GM18517 (cell line): ENCODE measurements around the gene UIMC1.
"Not testable (repeated sequence)": the region's sequence is repeated elsewhere in the genome, so short reads cannot be mapped to it uniquely, and the experiment has no call there.

Experiments used
- ATAC-seq: cut with Tn5 transposase; IDR thresholded peaks from one replicate; pipeline ENCODE4 v1.9.1; 2021; ENCODE audit warnings: mild to moderate bottlenecking, moderate library complexity; ENCODE audit not compliant: unreplicated experiment

UIMC1 gene

DNA sequence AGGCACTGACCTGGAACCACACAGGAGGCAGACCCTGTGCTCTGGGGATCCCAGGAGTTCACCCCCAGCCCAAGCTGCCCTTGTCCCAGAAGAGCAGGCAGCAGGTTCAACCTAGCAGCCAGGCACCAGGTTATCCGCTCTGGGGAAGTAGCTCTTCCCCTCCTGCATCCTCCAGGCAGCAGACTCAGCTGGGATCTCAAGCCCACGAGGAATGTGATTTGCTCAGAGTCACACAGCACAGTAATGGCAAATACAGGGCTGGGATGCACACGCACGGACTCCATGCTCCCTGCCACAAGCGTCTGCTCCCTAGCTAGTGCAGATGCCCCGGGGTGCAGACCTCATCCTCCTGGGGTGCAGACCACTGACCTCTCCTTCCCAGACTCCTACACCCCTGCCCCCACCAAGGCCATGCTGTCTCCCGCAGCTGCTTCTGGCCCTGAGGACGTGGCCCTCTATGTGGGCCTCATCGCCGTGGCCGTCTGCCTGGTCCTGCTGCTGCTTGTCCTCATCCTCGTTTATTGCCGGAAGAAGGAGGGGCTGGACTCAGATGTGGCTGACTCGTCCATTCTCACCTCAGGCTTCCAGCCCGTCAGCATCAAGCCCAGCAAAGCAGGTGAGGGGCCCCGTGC, 132.9 kb downstream of the UIMC1 start:
- no peak for ATAC-seq

DNA sequence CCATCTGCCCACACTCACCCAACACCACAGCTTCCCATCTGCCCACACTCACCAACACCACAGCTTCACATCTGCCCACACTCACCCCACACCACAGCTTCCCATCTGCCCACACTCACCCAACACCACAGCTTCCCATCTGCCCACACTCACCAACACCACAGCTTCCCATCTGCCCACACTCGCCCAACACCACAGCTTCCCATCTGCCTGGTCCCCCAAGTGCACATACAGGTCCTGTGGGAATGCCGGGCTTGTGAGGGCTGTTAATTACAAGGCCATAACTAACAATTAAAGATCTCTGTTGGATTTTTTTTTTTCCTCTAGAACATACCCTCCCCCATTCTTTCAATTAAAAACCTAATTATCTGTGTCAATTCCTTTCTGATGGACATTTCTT, 133.6 kb downstream of the UIMC1 start:
- not testable (repeated sequence) for ATAC-seq

DNA sequence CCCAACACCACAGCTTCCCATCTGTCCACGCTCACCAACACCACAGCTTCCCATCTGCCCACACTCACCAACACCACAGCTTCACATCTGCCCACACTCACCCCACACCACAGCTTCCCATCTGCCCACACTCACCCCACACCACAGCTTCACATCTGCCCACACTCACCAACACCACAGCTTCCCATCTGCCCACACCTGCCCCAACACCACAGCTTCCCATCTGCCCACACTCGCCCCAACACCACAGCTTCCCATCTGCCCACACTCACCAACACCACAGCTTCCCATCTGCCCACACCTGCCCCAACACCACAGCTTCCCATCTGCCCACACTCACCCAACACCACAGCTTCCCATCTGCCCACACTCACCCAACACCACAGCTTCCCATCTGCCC, 134.0 kb downstream of the UIMC1 start:
- ATAC-seq: not testable (repeated sequence)

DNA sequence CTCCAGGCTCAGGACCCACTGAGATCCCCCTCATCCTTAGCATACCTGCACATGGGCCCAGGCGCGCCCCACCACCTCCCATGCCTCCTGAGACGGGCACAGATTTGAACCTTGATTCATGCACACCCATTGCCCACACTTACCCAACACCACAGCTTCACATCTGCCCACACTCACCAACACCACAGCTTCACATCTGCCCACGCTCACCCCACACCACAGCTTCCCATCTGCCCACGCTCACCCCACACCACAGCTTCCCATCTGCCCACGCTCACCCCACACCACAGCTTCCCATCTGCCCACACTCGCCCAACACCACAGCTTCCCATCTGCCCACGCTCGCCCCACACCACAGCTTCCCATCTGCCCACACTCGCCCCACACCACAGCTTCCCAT, 135.9 kb downstream of the UIMC1 start:
- not testable (repeated sequence) for ATAC-seq

DNA sequence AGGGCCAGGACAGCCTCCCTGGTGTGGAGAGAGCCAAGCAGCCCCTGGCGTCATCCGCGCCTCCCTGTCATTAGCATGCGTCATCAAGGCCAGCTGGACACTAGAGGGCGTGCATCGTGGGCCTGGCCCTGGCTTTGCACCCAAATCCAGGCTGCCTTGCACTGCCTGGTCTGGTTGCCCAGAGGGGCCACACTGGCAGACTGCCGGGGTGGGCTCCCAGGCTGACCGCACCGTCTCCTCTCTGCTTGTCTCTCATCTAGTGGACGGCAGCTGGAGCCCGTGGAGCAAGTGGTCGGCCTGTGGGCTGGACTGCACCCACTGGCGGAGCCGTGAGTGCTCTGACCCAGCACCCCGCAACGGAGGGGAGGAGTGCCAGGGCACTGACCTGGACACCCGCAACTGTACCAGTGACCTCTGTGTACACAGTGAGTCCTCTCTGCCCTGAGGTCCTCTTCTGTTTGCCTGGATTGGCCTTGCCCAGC, 136.4 kb downstream of the UIMC1 start:
- no peak for ATAC-seq

DNA sequence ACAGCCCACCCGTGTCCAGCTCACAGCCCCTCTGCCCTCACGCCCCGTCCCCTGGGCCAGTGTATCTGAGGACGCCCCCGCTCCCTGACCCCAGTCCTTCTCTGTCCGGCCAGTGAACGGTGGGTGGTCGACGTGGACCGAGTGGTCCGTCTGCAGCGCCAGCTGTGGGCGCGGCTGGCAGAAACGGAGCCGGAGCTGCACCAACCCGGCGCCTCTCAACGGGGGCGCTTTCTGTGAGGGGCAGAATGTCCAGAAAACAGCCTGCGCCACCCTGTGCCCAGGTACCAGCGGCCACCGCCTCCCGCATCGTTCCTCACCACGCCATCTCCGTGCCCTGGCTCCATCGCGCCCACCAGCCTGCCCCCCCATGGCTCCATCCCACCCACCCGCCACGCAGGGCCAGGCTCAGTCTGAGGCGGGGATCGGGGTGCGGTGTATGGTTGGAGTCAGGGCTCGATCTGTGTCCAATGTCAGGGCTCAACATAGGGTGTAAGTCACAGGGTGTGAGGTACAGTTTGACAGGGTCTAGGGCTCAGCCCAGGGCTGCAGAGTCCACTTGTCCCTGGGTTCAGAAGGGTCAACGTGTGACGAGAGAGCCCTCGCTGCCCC, 137.0 kb downstream of the UIMC1 start:
- no peak for ATAC-seq

DNA sequence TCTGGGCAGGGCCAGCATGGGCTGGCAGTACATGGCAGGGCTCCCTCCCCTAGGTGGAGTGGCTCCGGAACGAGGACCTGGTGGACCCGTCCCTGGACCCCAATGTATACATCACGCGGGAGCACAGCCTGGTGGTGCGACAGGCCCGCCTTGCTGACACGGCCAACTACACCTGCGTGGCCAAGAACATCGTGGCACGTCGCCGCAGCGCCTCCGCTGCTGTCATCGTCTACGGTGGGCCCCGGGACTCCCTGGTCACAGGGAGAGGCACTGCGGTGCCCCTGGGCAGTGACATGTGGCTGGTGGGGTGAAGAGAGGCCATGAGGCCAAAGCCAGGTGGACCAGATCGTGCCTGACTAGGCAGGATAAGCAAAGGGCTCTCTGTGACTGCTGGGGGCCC, 137.8 kb downstream of the UIMC1 start:
- ATAC-seq: no peak

DNA sequence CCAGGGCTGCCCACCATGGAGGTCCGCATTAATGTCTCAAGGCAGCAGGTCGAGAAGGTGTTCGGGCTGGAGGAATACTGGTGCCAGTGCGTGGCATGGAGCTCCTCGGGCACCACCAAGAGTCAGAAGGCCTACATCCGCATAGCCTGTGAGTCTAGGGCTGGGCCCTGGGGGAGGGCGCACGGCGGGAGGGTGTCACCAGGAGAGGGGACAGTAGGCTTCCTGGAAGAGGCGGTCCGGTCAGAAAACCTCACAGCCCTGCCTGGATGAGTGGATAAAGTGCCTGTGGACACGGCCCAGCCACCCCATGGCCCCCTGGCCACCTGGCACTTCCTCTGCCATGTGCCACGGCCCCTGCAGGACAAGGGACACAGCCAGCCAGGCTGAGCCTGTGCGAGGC, 138.5 kb downstream of the UIMC1 start:
- no peak for ATAC-seq

DNA sequence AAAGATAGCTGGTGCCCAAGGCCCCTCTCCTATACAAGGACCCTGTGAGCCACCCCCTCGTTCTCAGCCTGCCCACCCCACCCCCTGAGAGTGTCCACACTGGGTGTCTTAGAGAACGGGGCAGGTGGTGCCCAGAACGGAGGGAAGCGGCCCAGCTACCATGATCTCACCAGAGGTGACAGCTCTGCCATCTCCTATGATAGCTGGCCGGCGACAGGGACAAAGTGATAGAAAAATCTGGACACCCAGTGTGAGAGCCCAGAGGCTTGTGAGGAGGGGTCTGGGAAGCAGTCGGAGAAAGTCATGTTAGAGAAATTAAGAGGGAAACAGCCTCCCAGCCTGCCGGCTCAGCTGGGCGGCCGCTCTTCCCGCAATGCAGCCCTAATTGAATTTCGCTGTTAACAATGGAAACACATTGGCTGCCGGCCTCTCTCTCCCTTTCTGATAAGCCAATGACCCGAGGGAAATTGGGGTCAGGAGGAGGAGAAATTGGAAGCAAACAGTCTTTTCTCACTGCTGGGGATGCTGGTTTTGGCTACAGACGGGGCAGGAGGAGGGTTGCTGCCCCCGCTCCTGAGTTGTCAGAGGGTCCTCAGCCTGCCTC, 139.8 kb downstream of the UIMC1 start:
- no peak for ATAC-seq

DNA sequence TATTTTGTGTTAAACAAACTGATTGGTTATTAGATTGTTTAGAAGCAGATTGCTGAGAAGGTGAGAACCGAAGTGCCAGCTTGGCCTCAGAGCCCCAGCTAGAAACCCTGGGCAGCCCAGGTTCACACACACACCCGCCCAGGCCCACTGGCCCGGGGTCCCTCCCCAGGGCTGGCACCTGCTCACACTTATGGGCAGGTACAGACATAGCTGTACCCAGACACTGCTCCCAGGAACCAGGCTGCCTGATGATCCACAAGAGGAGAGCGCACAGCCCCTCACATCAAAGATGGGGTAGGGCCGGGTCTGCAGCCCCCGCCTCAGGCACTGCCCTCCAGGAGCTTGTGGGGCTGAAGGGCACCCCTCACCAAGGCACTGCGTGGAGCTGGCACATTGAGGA, 140.6 kb downstream of the UIMC1 start:
- no peak for ATAC-seq

DNA sequence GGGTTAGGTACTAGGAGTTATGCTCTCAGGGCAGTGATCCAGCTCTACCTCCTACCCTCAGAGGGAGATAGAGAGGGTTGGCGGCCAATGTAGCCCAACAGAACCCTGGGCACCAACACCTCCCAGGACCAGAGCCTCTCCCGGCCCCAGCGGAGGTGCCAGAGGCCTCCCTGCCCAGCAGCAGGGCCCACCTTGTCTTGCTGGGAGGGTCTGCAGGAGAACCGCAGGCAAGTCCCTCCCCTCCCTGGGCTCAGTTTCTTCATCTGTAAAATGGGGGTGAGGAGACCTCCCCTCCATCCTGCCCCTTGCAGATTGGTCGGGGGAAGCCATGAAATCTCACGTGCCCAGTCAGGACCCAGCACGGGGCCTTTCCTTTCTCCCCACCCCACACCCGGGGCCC, 141.8 kb downstream of the UIMC1 start:
- no peak for ATAC-seq

DNA sequence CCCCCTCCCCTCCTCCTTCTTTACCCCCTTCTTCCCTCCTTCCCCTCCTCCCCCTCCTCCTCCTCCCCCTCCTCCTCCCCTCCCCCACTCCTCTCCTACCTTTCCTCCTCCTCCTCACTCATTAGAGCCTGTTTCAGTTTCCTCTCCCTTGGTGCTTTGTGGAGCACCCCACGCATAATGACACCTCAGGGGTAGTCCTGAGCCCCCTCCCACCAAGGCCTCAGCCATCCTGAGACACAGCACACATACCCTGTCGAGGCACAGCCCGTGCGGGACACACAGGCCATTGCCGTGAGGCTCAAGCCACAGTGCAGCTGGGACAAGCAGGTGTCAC, 142.8 kb downstream of the UIMC1 start:
- no peak for ATAC-seq

DNA sequence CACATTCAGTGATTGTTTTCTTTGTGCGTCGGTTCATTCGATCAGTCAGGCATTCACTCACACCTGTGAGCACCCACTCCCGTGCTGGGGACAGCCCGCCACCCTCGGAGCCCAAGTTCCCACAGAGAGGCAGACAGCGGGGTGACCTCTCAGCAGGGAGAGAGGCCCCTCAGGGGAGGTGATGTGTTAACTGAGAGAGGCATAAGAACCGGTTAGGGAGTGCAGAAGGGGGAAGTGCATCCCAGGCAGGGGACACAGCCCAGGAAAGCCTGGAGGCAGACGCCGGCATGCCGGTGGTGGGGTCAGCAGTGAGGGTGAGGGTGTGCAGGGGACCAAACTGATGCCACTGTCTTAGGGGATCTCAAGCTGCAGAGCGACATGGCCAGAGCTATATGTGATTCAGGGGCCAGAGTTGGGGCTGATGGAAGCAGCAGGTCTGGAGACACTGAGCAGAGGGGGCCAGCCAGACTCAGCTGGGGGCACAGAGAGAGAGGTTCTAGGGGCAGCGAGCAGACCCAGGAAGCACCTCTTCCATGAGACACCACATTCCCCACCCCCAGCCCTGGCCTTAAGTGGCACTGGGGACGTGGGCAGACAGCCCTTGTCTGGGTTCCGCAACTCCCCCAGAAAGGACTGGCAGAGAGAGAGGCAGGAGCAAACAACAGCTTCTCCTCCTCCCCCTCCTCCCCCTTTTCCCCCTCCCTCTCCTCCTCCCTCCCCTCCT, 143.4 kb downstream of the UIMC1 start:
- ATAC-seq: no peak

DNA sequence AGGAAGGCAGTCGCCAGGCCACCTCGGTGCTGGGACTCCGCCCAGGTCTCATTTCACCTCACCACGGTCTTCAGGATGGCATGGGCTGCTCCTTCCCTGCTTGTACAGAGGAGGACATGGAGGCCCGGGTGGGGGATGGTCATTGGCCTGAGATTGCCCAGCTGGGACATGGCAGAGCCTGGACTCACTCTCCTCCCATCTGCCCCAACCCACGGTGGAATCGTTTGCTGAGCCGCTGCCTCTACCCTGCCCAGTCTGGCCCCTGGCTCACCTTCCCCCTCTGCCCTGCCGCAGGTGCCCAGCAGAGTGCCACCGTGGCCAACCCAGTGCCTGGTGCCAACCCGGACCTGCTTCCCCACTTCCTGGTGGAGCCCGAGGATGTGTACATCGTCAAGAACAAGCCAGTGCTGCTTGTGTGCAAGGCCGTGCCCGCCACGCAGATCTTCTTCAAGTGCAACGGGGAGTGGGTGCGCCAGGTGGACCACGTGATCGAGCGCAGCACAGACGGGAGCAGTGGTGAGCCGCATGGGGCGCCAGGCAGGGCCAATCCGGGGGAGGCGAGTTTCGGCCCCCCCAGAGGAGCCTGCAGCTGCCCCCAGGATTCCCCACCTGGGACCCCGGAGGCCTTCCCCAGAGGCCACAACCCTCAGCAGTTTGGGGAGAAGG, 144.1 kb downstream of the UIMC1 start:
- no peak for ATAC-seq

DNA sequence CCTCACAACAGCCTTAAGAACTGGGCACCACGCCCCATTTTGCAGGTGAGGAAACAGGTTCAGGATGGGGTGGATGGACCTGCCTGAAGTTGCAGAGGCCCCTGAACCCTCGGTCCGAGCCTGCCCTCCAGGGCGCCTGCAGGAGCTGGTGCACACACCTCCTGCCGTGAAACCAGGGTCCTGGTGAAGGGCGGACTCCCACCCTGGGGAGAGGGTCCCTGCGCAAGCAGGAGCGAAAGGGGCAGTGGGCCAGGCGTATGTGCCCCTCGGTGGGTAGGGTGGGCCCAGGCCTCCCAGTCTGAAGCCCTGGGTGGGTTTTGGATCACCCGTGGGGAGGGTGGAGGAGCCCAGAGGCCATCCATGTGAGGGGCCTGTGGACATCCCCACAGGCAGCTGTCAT, 145.3 kb downstream of the UIMC1 start:
- no peak for ATAC-seq

DNA sequence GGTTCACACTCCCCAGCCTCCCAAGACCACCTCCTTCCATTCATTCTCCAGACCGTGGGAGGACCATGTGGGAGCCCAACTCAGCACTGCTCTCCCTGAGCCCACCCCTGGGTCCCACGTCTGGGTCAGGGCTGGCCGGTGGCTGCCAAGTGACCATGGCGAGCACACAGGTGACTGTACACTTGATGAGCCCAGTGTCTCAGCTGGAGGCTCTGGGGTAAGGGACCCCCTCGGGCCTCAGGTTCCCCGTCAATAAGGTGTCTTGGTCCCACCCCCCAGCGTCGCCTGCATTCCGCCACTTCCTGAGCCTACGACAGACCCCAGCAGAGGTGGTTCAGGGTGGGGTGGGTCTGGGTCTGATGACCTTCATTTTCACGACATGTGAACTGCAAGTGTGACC, 146.2 kb downstream of the UIMC1 start:
- ATAC-seq: no peak

DNA sequence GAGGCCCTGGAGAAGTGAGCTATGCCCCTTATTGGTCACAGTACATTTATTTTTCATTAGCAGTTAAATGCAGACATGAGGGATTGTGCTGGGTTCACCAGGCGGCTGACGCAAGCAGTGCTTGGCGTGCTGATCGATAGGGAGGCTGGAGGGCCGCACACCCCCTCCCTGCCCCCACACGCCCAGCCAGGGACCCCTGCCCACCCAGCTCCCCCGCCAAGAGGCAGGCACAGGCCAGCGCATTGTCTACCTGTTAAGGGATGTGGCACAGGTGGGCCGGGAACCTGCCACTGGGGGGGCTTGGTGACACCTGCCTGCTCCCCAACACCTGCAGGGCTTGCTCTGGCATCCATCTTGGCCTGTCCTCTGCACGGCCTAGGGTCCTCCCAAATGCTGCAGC, 146.7 kb downstream of the UIMC1 start:
- no peak for ATAC-seq

DNA sequence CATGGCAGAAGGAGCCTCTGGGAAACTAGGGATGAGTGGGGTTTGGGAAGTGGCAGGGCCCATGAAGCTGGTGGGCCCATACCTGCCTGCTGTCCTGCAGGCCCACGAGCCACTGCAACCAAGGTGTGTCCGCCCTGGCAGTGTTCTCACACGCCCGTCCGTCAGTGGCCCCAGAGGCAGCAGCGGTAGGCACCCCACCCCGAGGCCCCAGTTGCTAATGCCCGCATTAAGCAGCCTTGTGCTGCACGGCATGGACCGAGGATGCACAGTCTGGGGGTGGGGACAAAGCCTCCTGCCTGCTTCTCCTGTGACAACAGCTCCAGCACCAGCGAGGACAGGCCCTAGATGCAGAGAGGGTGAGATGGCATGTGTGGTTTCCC, 148.7 kb downstream of the UIMC1 start:
- ATAC-seq: no peak

DNA sequence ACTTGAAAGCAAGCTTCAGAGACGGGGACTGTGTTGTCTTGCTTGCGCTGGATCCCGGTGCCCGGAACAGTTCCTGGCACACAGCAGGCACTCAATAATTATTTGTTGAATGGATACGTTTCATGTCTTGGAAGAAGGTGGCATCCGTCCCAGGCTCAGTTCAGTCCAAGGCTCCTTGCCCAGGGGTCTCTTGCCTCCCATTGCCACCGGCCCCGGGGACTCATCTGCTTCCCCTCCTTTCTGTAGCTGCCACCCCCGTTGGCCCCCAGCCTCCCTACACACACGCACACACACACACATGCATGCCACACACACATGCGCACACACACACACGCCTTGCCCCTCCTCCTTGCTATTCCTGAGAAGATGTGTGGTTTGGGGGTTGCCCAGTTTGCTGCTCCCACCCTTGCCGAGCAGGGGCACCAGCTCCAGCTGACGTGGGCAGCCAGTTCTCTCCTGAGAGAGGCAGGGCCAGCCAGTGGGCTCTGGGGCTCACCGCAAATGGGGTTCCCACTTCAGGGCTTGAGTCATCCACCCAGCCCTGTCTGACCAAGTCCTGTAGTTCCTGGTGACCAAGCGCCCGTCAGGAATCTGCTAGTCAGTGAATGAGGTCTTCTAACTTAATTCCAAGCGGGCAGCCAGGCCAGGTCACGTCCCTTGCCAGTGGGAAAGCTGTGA, 149.2 kb downstream of the UIMC1 start:
- ATAC-seq: no peak

DNA sequence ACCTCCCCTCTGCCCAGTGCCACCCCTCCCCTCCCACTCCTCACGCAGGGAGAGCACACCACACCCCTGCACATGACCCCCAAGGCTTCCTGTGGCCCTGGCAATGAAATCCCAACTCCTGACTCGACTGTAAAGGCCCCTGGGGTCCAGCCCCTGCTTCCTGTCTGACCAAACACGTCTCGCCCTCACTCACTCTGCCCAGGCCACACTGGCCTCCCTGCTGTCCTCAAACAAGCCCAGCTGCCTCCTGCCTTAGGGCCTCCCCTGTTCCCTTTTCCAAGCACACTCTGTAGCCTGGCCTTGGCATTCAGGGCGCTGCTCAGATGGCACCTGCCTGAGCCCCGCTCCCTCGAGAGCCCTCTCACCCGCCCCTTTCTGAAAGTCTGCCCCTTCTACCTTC, 149.8 kb downstream of the UIMC1 start:
- ATAC-seq: no peak

DNA sequence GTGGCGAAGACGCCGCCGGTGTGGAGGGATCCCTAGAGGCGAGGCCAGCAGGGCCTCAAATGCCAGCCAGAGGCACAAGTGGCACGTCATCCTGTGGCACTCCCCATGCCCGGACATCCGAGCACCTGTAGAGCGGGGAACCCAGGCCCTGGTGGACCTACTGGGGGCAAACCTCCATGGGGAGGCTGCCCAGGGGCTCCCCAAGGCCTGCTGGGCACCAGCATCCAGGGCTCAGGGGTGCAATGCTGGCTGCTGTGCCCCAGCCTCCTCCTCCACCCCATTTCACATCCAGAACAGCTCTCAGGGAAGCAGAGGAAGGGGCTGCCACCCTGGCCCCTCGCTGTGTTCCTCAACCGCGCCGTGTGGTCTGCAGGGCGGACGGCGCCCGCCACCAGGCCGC, 151.0 kb downstream of the UIMC1 start:
- ATAC-seq: no peak
